ENCODE data around the gene CMSS1.
A peak's percentile ranks its signal among the peaks of the same experiment; 100 is the strongest.
"Not testable (repeated sequence)": the region's sequence is repeated elsewhere in the genome, so short reads cannot be mapped to it uniquely, and the experiment has no call there.

The CMSS1 gene

DNA sequence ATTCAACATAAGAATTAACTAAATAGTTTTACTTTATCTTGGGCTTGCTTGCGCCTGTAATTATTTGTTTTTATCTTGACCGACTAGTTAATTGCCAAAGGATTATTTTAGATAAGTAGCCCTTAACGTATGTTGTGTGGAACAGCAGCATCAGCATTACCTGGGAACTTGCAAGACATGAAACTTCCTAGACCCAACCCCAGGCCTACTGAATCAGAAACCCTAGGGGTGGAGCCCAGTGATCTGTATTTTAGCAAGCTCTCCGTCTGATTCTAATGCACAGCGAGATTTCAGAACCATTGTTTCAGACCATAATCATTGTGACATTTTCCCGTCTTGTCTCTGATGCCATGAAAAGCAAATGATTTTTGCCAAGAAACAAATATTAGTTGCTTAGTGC, 265.5 kb downstream of the CMSS1 start:
- no peak for DNase-seq (ENCODE audit: low spot score)

DNA sequence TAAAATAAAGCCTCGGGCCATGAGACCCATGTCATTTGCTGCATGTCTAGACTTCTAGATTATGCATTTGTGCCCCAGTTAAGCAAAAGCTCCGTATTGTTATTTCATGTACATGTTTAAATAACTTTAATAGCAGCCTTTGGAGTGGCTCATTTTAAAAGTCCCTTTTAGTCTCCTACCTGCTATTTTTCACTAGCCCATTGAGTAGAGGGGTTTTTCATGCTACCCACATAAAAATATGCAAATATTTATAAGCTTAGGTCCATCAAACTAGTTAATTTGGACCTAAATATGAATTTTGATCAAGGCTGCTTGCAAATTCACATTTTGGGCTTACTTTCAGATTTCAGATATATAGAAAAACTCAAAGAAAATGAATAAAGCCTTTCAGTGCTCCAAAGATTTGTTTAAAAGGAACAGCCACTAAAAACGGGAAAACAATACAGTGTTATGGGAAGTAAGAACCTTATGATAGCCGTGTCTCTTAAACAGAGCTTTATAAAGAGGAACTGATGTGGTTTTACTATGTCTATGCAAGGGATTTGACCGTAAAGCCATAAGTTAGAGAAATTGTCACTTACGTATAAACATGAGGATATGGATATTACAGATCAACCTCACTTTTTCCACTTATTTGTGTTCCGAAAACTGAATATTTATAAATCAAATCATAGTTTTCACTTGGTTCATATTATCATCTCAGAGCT, 266.6 kb downstream of the CMSS1 start:
- DNase-seq (ENCODE audit: low spot score): no peak

DNA sequence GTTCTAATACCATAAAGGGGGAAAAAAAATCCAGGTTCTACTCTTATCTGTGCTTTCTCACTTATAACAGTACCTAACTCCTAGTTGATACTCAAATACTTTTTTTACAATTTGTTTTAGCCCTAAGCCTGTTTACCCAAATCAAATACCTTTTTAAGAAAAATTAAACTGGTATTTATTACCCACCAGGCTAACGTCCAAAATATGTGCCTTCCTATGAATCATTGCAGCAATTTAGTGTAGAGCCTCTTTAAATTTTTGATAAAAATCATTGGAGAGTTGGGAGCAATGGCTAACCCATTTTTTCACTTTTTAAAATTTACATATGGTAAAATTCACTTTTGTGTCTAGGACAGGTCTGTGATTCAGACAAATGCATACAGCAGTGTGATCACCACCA, 268.7 kb downstream of the CMSS1 start:
- DNase-seq (ENCODE audit: low spot score): no peak

DNA sequence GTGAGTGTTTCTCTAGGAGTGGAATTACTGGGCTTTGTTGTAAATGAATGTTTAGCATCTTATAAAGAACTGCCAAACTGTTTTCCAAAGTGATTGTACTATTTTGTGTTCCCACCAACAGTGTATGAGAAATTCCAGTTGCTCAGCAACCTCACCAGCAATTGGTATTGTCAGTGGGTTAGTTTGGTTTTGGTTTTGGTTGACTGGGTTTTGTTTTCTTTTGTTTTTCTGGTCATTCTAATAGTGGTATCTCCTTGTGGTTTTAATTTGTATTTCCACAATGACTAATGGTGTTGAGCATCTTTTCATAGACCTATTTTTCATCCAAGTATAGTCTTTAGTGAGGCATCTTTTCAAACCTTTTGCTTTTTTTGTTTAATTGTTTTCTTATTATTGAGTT, 269.5 kb downstream of the CMSS1 start:
- DNase-seq (ENCODE audit: low spot score): peak; percentile 79

DNA sequence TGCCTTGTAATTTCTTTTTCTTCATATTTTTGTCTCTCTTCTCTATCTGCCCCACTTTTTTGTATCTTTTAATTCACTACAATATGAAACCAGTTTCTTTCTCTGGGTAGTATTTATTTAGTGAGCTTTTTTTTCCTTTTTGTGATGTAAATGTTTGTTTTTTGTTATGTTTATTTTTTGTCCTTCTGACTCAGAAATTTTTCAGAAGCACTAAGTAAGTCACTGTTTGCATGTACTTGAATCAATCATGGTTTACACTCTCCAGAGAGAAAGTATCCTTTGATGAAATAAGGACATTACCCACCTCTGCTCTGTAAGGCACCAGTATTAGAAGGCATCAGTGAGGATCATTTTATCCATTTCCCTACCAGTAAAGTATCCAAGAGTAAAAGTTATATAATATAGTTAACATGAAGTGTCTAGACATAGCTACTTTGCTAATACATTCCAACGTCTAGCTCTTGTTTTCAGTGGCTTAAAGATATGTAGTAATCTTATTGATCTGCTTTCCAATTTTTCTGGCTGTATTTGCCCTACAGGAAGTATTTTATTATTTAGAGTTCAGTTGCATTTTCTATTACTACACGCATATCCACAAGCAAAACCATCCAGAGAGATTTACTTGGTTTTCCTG, 271.2 kb downstream of the CMSS1 start:
- DNase-seq (ENCODE audit: low spot score): no peak

DNA sequence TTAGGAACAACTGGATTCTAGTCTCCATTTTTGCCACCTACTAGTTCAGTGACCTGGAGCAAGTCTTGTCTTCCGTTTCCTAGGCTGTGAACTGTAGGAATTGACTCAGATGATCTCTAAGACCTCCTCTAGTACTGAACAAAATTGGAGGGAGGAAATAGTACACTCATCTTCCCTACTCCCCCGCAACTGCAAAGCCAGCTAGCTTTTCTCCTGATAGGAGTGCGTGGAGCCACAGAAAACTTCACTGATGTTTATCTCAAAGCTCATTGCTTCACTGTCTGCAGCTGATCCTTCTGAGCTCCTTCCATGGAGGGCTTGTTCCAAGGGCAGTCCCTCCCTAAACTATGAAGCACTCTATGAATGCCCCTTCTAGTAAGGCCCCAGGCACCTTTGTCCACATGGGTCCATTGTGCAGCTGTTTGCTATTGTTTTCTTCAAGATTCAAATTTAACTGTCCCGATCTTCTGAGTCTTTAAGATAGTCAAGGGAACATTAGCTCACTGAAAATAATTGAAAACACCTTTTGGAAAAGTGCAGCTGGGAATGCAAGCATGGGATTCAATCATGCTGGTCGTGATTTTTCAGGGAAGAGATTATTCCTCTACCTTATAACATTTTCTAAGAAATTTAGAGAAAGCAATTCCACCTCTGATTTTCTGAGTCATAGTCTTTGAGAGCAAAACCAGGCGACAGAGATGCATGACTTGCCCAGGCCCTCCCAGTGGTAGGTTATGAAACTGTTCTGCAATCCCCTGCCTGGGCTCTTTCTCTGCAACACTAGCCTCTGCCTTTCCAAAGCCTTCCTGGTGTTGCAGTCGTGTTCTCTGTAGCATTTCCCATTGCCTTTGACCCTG, 272.4 kb downstream of the CMSS1 start:
- DNase-seq (ENCODE audit: low spot score): peak; percentile 55

DNA sequence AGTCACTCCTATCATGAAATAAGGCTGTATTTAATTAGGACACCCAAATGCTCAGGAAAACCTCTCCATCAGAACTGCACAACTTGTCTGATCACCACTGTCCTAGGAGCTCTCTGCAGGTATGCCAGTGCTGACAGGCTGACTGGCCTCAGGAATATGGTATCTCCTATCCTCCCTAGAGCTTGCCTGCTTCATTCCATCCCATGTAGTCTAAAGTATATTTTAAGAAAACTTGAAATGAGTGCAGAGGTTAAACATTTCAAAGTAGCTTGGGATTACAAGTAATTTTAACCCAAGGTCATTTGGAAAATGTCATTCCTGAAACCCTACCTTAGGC, 273.0 kb downstream of the CMSS1 start:
- no peak for DNase-seq (ENCODE audit: low spot score)

DNA sequence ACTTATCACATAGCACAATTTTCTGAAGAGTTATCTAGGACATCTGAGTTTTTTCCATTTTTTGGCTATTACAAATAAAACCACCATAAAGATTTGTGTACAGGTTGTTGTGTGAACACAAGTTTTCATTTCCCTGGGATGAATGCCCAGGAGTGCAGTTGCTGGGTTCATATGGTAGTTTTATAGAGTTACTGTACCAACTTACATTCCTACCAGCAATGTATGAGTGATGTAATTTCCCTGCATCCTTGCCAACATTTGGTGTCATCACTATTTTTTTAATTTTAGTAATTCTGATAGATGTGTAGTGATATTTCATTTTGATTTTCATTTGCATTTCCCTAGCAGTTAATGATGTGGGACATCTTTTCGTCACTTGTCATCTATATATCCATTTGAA, 276.2 kb downstream of the CMSS1 start:
- no peak for DNase-seq (ENCODE audit: low spot score)

DNA sequence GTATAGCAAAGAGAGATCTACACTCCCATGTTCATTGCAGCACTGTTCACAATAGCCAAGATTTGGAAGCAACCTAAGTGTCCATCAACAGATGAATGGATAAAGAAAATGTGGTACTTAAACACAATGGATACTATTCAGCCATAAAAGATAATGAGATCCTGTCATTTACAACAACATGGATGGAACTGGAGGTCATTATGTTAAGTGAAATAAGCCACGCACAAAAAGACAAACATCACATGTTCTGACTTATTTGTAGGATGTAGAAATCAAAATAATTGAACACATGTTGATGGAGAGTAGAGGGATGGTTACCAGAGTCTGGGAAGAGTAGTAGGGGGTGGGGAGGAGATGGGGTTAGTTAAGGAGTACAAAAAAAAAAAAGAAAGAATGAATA, 278.6 kb downstream of the CMSS1 start:
- not testable (repeated sequence) for DNase-seq (ENCODE audit: low spot score)

DNA sequence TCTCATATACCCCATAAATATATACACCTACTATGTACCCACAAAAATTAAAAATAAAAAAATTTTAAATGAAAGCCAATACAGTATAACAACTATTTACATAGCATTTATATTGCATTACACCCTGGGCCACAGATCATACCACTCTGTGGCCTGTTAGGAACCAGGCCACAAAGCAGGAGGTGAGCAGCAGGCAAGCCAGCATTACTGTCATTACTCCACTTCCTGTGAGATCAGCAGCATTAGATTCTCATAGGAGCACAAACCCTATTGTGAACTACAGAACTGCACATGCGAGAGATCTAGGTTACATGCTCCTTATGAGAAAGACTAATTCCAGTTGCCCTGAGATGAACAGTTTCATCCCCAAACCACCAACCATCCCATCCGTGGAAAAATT, 279.2 kb downstream of the CMSS1 start:
- no peak for DNase-seq (ENCODE audit: low spot score)

DNA sequence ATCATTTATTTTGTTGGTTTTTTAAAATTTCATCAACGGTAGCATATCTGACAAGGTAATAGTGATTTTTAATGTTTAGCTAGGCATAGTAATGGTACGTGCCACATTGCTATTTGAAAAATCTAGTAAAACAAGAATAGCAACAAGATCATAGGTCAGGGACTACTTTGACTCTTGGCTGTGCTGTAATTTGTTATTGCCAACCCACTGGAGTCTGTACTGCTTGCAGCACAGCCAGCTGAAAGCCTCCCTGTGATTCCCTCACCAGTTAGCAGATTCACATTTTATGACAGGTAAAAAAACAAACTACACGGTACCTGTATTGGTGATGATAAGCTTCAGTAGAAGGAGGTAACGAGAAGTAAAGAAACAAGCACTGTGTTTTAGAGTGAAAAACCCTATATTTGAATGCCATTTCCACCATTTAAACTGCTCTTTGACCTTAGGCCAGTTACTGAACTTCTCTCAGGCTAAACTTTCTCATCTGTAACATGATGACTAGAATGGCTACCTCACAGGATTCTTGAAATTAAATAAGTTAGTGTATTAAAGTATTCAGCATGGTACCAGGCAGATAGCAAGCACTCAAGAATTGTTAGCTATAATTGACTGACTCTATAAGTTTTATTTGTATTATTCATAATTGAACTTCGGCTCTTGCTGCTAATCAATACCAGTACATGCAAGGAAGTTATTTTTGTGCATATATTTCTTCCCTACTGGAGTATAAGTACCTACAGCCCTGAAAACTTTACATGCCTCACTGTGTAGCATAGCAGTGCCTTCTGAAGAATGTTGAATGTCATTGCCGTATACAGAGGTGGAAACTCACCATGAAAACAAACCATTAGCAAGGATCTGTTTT, 280.5 kb downstream of the CMSS1 start:
- no peak for DNase-seq (ENCODE audit: low spot score)

DNA sequence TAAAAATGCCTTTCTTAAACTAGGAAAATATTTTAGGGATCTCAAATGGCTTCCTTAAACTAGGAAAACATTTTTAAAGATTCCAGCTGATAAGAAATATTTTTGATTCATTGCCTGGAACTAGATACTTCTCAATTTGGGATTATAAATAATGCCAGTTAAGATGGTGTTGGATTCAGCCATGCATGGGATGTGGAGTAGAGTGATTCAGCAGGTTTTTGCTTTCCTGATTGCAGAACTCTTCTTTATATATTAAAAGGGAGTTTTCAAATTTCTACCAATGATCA, 281.1 kb downstream of the CMSS1 start:
- no peak for DNase-seq (ENCODE audit: low spot score)

DNA sequence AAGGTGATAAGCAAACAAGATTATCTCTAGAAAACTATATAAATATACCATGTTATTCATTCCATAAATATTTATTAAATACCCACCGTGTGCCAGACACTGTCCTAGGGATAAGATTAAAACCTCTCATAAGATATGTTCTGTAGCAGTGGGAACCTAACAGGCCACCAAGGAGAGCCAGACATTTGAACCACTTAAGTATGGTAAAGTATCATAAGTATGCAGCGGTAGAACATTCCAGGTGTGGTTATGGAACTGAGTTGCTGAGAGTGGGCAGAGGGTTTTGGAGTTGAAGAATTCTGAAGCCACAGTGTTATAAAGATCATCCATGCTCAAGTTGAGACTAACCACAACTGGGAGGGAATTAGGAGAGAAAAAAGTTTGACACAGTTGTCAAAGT, 282.0 kb downstream of the CMSS1 start:
- no peak for DNase-seq (ENCODE audit: low spot score)

DNA sequence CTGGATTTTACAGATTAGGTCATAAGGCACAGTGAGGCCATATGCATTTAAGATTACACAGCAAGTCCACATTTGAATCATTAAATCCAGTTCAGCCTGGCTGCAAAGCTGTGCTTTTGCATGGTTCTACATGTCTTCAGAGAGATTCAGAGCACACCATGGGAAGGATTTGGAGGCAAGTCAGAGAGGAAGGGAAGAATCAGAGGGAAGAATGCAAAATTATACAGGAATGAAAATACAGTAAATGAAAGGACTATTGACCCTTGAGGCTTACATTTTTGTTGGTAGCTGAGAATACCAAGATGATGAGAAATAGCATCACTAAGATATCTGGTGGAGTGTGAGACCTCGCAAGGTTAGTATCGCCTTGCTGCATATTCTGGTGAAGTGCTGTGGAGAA, 282.8 kb downstream of the CMSS1 start:
- no peak for DNase-seq (ENCODE audit: low spot score)

DNA sequence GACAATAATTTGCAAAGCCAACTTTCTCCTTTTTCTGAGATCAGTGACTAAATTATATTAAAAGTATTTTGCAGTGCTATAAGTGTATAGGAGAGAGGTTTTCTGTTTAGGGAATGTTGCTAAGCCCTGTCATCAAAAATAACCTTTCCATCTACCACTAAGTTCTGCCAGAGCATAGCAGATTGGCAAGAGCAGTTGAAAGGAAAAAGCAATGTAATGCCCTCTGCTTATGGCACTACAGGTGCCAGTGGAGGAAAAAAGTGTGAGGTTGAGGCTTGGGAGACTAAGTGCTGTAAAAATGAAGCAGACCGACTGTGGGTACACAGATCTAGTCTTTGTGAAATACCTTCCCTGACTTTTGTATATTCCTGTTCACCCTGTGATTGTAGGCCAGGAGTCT, 285.1 kb downstream of the CMSS1 start:
- no peak for DNase-seq (ENCODE audit: low spot score)

DNA sequence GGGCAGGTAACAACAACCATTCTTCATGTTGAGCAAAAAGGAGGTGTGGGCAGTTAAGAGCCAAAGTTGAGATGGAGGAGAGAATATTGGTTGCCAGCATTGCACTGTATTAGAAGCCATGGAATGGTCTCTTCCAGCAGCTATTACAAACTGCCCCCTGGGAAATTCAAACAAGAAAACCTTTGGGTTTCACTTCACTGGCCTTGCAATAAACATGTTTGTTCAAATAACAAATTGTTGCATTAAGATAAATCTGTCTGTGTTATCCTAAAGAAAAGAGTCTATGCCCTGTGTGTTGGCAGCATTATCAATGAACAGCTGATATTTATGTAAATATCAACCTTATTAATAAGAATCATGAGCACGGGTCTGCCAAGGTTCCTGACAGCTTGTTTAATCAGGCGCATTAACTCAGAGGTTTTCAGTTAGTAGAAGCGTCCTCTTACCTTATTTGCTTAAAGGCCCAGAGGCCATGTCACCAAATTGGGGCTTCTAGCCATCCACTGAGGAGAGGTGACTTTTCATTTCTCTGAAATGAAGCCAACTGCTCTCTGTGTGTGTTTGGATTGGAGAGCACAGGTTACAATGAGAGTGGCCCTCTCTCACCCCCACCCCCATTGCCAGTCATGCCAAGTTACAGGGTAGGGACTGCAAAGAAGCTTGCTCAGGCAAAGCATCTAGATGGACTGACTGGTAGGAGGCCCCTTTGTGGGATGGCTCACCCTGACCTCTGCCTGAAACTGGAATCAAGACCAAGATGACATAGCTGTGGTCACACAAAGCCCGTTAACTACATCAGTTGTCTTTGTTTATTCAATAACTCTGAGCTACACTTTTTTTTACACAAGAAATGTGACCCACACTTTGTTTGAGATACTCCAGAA, 286.1 kb downstream of the CMSS1 start:
- DNase-seq (ENCODE audit: low spot score): no peak

DNA sequence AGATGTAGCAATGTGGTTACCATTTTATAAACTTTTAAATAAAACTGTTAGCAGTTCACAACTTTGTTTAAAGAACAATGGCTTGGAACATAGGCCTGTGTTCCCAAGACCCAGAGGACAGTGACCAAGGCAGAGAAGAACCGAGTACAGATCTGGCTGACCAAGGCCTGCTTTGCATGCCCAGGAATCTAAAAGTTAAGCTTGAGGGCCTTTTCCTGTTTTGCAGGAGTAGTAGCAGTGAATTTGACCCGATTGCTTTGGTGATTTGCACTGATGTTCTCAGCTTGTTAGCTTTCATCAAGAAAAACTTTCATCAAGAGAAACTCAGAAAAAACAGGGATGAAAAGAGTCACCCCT, 286.8 kb downstream of the CMSS1 start:
- no peak for DNase-seq (ENCODE audit: low spot score)

DNA sequence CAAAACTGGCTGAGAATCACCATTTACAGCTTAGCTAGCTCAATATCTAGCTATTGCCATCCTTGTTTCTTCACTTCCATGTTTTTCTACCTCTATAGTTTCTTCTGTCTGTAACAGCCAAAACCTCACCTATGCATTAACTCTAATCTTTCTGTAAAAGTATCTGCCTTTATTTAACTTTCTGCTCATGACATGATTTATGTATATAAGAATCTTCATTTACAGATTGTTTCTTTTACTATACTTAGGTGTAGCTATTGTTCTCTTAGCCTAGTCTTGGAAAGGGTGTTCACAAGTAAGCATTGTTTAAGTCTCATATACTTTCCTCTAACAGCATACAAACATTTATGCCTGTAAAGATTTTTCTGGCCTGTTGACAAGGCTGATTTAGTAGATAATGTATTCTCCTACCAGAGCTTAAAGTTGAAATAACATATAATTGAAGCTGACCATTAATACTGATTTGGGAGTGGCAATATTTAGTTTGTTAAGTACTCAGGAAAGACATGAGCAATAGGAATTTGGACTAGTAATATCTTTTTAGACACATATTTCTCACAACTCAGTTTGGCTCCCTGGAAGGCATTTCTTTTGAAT, 287.3 kb downstream of the CMSS1 start:
- no peak for DNase-seq (ENCODE audit: low spot score)

DNA sequence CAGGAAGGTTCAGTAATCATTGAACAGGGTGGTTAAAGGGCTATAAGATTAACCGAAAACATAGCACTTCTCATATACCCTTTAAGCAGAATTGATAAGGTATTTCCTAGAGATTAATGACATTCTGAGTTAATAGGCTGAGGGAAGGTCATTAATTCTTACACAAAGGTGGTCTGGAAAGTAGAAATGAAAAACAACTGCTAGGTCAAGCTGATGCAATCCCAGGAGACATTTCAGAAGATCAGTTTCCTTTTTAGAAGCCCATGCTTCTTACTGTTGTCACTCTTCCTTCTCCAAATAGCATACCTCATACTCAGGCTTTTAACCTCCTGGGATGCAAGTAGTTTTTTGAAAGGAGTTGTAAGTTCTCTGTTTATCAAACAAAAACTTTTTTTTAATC, 287.8 kb downstream of the CMSS1 start:
- DNase-seq (ENCODE audit: low spot score): peak; percentile 33

DNA sequence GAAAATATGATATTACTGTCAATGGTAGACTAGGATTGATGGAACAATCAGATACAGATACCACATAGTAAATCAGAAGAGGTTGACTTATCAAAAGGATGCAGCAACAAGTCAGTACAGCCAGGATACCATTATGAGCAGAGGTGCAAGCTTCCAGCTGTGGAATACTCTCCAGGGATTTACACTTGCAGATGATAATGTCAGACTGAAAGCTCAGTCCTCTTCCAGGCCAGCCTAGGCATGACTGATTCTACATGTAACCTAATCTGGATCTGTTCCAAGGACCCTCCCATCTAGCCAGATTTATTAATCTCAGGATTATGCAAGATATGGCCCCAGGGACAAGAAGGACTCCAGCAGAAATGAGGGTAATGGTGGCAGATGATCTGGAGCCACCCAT, 288.4 kb downstream of the CMSS1 start:
- no peak for DNase-seq (ENCODE audit: low spot score)

DNA sequence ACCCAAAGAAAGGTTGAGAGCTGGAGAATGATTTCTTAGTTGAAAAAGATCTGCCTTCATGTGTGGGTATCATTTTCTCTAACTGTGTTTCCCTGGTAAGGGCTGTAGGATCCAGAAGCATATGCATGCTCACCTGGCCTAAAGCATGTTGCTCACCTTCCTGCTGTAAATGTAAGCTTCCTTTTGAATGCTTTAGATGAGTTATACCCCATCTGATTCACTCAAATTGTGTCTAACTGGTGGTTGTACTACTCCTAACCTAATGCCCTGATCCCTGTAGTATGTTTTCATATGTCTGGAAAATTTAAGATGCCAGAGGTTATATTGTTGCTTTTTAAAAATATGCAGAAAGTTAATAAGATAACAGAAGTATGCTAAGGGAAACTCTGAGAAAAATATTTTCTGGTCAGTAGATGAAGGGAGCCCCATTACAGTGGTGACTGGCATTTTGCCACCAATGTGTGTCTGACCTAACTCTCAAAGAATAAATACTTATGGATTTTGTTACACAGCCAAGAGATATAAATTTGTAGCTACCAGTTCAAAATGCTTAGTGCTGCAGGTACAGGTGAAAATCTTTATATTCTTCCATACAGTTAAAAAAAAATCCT, 289.0 kb downstream of the CMSS1 start:
- DNase-seq (ENCODE audit: low spot score): no peak
